ENCODE measurements around the gene CCN5. TPM values are rescaled to one million over a fixed set of nuclear protein-coding genes. Genes with fewer than 3 reads are reported as not detected.

CCN5 gene
- total and polyA plus RNA-seq, 2 of the 8 experiments (the other 6 are each of a cell fraction or from before 2014, with no cell fraction given), result not detected

GRCh38 chr20:44745598-44746366, 30.6 kb downstream of the CCN5 start, which contains the start of gene KCNK15 (continued):
- TF ChIP-seq ATF3 (IDR thresholded peaks at IDR 0.05; ENCODE audit: insufficient read depth, low read depth, low read length) (no peak), SP4 (IDR thresholded peaks at IDR 0.05; ENCODE audit: low read length) (no peak)

Measured in H1 (cell line).